WTC11 (cell line): Measurements from ENCODE around the gene VWA5A. TPM values are rescaled to one million over a fixed set of nuclear protein-coding genes. Genes with fewer than 3 reads are reported as not detected.

ENCODE experiments used
- ATAC-seq: fragments of 200-7000 bp; cut with Tn5 transposase; 2 replicates; pipeline ENCODE4 v1.10.0; 2021; ENCODE audit warnings: mild to moderate bottlenecking, moderate library complexity
- CTCF ChIA-PET: fragments of 300-600 bp; sonication (Branson Sonifier 250); formaldehyde crosslinking; loops from one replicate; lab custom pipeline; 2021; ENCODE audit warnings: antibody characterized with exemption; lab: Charles Lee
- POLR2A ChIA-PET: fragments of 350-600 bp; sonication (Branson Sonifier 250); formaldehyde crosslinking; loops from one replicate; lab custom pipeline; 2021; ENCODE audit warnings: antibody characterized with exemption; lab: Charles Lee
- DNase-seq: peaks from one replicate; pipeline ENCODE4 v3.0.0; 2021; ENCODE audit warnings: low spot score
- H3K27ac Mint-ChIP-seq: 2 replicates; pipeline ENCODE4 v1.8.0; 2021; ENCODE audit warnings: mixed read lengths
- H3K27me3 Mint-ChIP-seq: 2 replicates; pipeline ENCODE4 v1.8.0; 2021; ENCODE audit warnings: low read depth, mild to moderate bottlenecking, moderate library complexity, mixed read lengths
- H3K36me3 Mint-ChIP-seq: 2 replicates; pipeline ENCODE4 v1.8.0; 2021; ENCODE audit warnings: mixed read lengths
- H3K4me1 Mint-ChIP-seq: 2 replicates; pipeline ENCODE4 v1.8.0; 2022; ENCODE audit warnings: mixed read lengths
- H3K4me3 Mint-ChIP-seq: 2 replicates; pipeline ENCODE4 v1.8.0; 2021; ENCODE audit warnings: mild to moderate bottlenecking, moderate library complexity, mixed read lengths
- H3K9me3 Mint-ChIP-seq: 2 replicates; pipeline ENCODE4 v1.8.0; 2021; ENCODE audit warnings: mixed read lengths
- FOXP1 ChIP-seq: sonication (generic); formaldehyde crosslinking; IDR thresholded peaks from 2 replicates; pipeline ENCODE4 v1.8.0; 2022; ENCODE audit warnings: missing genetic modification reagents, mild to moderate bottlenecking, moderate library complexity, borderline replicate concordance
- GTF2I ChIP-seq: fragments of 250-450 bp; sonication (Bioruptor Pico); conservative IDR thresholded peaks from 2 replicates; pipeline ENCODE4 v1.4.0; 2021; ENCODE audit warnings: mild to moderate bottlenecking
- JAZF1 ChIP-seq: fragments of 250-450 bp; sonication (Bioruptor Pico); IDR thresholded peaks from 2 replicates; pipeline ENCODE4 v1.9.0; 2021; ENCODE audit warnings: moderate library complexity, mild to moderate bottlenecking, inconsistent platforms
- MXD4 ChIP-seq: fragments of 250-450 bp; sonication (Bioruptor Pico); IDR thresholded peaks from 2 replicates; pipeline ENCODE4 v1.8.0; 2021; ENCODE audit warnings: mild to moderate bottlenecking, moderate library complexity, borderline replicate concordance
- MYBL2 ChIP-seq: sonication (generic); formaldehyde crosslinking; IDR thresholded peaks from 2 replicates; pipeline ENCODE4 v1.8.1; 2023; ENCODE audit warnings: mild to moderate bottlenecking, moderate library complexity, missing genetic modification reagents
- SMAD4 ChIP-seq: sonication (generic); formaldehyde crosslinking; IDR thresholded peaks from 2 replicates; pipeline ENCODE4 v1.8.0; 2022; ENCODE audit warnings: mild to moderate bottlenecking, missing genetic modification reagents
- TEAD4 ChIP-seq: sonication (generic); formaldehyde crosslinking; IDR thresholded peaks from 2 replicates; pipeline ENCODE4 v1.8.0; 2022; ENCODE audit warnings: mild to moderate bottlenecking, missing genetic modification reagents
- ZNF232 ChIP-seq: sonication (generic); formaldehyde crosslinking; IDR thresholded peaks from 2 replicates; pipeline ENCODE4 v1.8.0; 2022; ENCODE audit warnings: mild to moderate bottlenecking, missing genetic modification reagents
- ZNF423 ChIP-seq: fragments of 250-450 bp; sonication (Bioruptor Pico); IDR thresholded peaks from 2 replicates; pipeline ENCODE4 v2.1.2; 2022; ENCODE audit warnings: mild to moderate bottlenecking, moderate library complexity
- total RNA-seq: library from RNA; stranded (reverse); gene quantifications from 3 replicates; pipeline ENCODE4 v1.2.3, GENCODE V29; 2021
- TF ChIP-seq, protein P1 (sequence below): sonication (generic); formaldehyde crosslinking; IDR thresholded peaks from 2 replicates; pipeline ENCODE4 v1.8.0; 2022; ENCODE audit warnings: mild to moderate bottlenecking, missing genetic modification reagents
- TF ChIP-seq, protein P2 (sequence below): sonication (generic); formaldehyde crosslinking; IDR thresholded peaks from 2 replicates; pipeline ENCODE4 v1.8.1; 2022; ENCODE audit warnings: missing genetic modification reagents, borderline replicate concordance
- TF ChIP-seq, protein P3 (sequence below): fragments of 250-450 bp; sonication (Bioruptor Pico); IDR thresholded peaks from 2 replicates; pipeline ENCODE4 v1.9.0; 2021; ENCODE audit warnings: mild to moderate bottlenecking
- TF ChIP-seq, protein P4 (sequence below): sonication (generic); formaldehyde crosslinking; IDR thresholded peaks from 2 replicates; pipeline ENCODE4 v1.8.1; 2023; ENCODE audit warnings: mild to moderate bottlenecking, missing genetic modification reagents, borderline replicate concordance
- TF ChIP-seq, protein P5 (sequence below): sonication (generic); formaldehyde crosslinking; IDR thresholded peaks from 2 replicates; pipeline ENCODE4 v1.8.0; 2022; ENCODE audit warnings: mild to moderate bottlenecking, missing genetic modification reagents
- TF ChIP-seq, protein P6 (sequence below): fragments of 250-450 bp; sonication (Bioruptor Pico); IDR thresholded peaks from 2 replicates; pipeline ENCODE4 v2.1.2; 2022; ENCODE audit warnings: mild to moderate bottlenecking, moderate library complexity
- TF ChIP-seq, protein P7 (sequence below): sonication (generic); formaldehyde crosslinking; IDR thresholded peaks from 2 replicates; pipeline ENCODE4 v1.8.1; 2023; ENCODE audit warnings: mild to moderate bottlenecking, missing genetic modification reagents
- TF ChIP-seq, protein P8 (sequence below): sonication (generic); formaldehyde crosslinking; IDR thresholded peaks from 2 replicates; pipeline ENCODE4 v1.8.0; 2022; ENCODE audit warnings: missing genetic modification reagents

Gene VWA5A
- total RNA-seq, 1 experiment from 2014 or later, result 19.5 TPM

DNA sequence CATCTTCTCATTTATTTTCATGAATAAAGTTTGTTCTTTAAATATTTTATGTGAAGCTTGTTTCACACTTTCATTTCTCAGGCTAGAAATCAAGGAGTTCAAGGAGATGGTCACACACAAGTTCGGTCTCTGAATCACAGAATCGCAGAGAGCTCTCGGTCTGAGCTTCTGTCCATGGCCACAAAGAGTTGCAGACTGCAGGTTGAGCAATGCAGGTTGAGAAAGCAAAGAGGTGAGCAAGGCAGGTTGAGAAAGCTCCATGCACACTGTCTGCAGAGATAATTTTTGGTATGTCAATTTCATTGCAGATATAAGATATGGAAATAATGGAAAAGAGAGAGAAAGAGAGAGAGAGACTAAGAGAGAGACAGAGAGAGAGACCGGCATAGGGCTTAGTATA is 32.9 kb upstream of the VWA5A start:
- H3K4me1 Mint-ChIP-seq, result no peaks in the 10 kb centered on the region
- no peaks in the 10 kb centered on the region for H3K9me3 Mint-ChIP-seq
- no peaks in the 10 kb centered on the region for H3K27me3 Mint-ChIP-seq
- H3K36me3 Mint-ChIP-seq, result no peaks in the 10 kb centered on the region
- POLR2A ChIA-PET, result interaction anchor here (1.1 kb wide), 1 partner anchor 33 kb away, joined by 3 read pairs; no protein-coding TSS in a partner anchor
- H3K4me3 Mint-ChIP-seq, result no peak overlapping the region
- DNase-seq, result no peak
- ATAC-seq, result no peak
- no peak overlapping the region for H3K27ac Mint-ChIP-seq
- TF ChIP-seq FOXP1 (no peak), ZNF423 (CRISPR knock-in tag) (no peak), MXD4 (CRISPR knock-in tag) (no peak), JAZF1 (CRISPR knock-in tag) (no peak), MYBL2 (CRISPR knock-in tag) (no peak), GTF2I (CRISPR knock-in tag) (no peak), TEAD4 (CRISPR knock-in tag) (no peak), SMAD4 (CRISPR knock-in tag) (no peak)
- TF ChIP-seq, protein P1, sequence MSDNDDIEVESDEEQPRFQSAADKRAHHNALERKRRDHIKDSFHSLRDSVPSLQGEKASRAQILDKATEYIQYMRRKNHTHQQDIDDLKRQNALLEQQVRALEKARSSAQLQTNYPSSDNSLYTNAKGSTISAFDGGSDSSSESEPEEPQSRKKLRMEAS, result no peak
- TF ChIP-seq, protein P2, sequence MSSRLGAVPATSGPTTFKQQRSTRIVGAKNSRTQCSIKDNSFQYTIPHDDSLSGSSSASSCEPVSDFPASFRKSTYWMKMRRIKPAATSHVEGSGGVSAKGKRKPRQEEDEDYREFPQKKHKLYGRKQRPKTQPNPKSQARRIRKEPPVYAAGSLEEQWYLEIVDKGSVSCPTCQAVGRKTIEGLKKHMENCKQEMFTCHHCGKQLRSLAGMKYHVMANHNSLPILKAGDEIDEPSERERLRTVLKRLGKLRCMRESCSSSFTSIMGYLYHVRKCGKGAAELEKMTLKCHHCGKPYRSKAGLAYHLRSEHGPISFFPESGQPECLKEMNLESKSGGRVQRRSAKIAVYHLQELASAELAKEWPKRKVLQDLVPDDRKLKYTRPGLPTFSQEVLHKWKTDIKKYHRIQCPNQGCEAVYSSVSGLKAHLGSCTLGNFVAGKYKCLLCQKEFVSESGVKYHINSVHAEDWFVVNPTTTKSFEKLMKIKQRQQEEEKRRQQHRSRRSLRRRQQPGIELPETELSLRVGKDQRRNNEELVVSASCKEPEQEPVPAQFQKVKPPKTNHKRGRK (CRISPR knock-in tag), result no peak
- TF ChIP-seq, protein P3, sequence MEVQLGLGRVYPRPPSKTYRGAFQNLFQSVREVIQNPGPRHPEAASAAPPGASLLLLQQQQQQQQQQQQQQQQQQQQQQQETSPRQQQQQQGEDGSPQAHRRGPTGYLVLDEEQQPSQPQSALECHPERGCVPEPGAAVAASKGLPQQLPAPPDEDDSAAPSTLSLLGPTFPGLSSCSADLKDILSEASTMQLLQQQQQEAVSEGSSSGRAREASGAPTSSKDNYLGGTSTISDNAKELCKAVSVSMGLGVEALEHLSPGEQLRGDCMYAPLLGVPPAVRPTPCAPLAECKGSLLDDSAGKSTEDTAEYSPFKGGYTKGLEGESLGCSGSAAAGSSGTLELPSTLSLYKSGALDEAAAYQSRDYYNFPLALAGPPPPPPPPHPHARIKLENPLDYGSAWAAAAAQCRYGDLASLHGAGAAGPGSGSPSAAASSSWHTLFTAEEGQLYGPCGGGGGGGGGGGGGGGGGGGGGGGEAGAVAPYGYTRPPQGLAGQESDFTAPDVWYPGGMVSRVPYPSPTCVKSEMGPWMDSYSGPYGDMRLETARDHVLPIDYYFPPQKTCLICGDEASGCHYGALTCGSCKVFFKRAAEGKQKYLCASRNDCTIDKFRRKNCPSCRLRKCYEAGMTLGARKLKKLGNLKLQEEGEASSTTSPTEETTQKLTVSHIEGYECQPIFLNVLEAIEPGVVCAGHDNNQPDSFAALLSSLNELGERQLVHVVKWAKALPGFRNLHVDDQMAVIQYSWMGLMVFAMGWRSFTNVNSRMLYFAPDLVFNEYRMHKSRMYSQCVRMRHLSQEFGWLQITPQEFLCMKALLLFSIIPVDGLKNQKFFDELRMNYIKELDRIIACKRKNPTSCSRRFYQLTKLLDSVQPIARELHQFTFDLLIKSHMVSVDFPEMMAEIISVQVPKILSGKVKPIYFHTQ (CRISPR knock-in tag), result no peak
- TF ChIP-seq, protein P4, sequence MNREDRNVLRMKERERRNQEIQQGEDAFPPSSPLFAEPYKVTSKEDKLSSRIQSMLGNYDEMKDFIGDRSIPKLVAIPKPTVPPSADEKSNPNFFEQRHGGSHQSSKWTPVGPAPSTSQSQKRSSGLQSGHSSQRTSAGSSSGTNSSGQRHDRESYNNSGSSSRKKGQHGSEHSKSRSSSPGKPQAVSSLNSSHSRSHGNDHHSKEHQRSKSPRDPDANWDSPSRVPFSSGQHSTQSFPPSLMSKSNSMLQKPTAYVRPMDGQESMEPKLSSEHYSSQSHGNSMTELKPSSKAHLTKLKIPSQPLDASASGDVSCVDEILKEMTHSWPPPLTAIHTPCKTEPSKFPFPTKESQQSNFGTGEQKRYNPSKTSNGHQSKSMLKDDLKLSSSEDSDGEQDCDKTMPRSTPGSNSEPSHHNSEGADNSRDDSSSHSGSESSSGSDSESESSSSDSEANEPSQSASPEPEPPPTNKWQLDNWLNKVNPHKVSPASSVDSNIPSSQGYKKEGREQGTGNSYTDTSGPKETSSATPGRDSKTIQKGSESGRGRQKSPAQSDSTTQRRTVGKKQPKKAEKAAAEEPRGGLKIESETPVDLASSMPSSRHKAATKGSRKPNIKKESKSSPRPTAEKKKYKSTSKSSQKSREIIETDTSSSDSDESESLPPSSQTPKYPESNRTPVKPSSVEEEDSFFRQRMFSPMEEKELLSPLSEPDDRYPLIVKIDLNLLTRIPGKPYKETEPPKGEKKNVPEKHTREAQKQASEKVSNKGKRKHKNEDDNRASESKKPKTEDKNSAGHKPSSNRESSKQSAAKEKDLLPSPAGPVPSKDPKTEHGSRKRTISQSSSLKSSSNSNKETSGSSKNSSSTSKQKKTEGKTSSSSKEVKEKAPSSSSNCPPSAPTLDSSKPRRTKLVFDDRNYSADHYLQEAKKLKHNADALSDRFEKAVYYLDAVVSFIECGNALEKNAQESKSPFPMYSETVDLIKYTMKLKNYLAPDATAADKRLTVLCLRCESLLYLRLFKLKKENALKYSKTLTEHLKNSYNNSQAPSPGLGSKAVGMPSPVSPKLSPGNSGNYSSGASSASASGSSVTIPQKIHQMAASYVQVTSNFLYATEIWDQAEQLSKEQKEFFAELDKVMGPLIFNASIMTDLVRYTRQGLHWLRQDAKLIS (CRISPR knock-in tag), result no peak
- TF ChIP-seq, protein P5, sequence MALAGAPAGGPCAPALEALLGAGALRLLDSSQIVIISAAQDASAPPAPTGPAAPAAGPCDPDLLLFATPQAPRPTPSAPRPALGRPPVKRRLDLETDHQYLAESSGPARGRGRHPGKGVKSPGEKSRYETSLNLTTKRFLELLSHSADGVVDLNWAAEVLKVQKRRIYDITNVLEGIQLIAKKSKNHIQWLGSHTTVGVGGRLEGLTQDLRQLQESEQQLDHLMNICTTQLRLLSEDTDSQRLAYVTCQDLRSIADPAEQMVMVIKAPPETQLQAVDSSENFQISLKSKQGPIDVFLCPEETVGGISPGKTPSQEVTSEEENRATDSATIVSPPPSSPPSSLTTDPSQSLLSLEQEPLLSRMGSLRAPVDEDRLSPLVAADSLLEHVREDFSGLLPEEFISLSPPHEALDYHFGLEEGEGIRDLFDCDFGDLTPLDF (CRISPR knock-in tag), result no peak
- TF ChIP-seq, protein P6, sequence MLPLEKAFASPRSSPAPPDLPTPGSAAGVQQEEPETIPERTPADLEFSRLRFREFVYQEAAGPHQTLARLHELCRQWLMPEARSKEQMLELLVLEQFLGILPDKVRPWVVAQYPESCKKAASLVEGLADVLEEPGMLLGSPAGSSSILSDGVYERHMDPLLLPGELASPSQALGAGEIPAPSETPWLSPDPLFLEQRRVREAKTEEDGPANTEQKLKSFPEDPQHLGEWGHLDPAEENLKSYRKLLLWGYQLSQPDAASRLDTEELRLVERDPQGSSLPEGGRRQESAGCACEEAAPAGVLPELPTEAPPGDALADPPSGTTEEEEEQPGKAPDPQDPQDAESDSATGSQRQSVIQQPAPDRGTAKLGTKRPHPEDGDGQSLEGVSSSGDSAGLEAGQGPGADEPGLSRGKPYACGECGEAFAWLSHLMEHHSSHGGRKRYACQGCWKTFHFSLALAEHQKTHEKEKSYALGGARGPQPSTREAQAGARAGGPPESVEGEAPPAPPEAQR (CRISPR knock-in tag), result no peak
- TF ChIP-seq, all 79 proteins: peak for 0
- CTCF ChIA-PET, result interaction anchor here (1.9 to 2.5 kb wide), 2 partner anchors 11 to 13 kb away, joined by 7 to 13 read pairs; no protein-coding TSS in a partner anchor

DNA sequence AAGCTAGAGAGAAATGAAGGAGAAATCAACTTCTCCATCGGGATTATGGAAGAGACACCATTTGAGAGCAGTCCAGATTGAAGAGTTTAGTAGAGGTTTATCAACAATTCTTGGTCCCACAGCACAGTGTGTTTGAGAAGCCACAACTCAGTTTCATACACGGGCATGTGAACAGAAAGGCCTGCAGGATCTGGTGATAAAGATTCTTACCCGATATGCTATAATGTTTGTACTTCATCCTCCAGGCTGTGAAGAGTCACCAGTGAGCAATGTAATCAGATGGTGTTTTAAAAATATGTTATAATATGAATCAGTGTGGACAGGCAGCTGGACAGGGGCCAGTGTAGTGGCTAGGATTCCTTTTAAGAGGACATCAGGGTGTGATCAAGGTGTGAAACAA is 29.7 kb upstream of the VWA5A start:
- Mint-ChIP-seq H3K9me3 (no peaks in the 10 kb centered on the region), H3K27ac (no peak overlapping the region), H3K4me1 (no peaks in the 10 kb centered on the region), H3K4me3 (no peak overlapping the region), H3K36me3 (no peaks in the 10 kb centered on the region), H3K27me3 (no peaks in the 10 kb centered on the region)
- no peak for DNase-seq
- no peak for ATAC-seq
- POLR2A ChIA-PET, result no interaction called here
- CTCF ChIA-PET, result interaction anchor here (1.7 kb wide), 1 partner anchor 14 kb away, joined by 6 read pairs; no protein-coding TSS in a partner anchor
- TF ChIP-seq, protein P7, sequence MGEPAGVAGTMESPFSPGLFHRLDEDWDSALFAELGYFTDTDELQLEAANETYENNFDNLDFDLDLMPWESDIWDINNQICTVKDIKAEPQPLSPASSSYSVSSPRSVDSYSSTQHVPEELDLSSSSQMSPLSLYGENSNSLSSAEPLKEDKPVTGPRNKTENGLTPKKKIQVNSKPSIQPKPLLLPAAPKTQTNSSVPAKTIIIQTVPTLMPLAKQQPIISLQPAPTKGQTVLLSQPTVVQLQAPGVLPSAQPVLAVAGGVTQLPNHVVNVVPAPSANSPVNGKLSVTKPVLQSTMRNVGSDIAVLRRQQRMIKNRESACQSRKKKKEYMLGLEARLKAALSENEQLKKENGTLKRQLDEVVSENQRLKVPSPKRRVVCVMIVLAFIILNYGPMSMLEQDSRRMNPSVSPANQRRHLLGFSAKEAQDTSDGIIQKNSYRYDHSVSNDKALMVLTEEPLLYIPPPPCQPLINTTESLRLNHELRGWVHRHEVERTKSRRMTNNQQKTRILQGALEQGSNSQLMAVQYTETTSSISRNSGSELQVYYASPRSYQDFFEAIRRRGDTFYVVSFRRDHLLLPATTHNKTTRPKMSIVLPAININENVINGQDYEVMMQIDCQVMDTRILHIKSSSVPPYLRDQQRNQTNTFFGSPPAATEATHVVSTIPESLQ (CRISPR knock-in tag), result no peak
- TF ChIP-seq, protein P8, sequence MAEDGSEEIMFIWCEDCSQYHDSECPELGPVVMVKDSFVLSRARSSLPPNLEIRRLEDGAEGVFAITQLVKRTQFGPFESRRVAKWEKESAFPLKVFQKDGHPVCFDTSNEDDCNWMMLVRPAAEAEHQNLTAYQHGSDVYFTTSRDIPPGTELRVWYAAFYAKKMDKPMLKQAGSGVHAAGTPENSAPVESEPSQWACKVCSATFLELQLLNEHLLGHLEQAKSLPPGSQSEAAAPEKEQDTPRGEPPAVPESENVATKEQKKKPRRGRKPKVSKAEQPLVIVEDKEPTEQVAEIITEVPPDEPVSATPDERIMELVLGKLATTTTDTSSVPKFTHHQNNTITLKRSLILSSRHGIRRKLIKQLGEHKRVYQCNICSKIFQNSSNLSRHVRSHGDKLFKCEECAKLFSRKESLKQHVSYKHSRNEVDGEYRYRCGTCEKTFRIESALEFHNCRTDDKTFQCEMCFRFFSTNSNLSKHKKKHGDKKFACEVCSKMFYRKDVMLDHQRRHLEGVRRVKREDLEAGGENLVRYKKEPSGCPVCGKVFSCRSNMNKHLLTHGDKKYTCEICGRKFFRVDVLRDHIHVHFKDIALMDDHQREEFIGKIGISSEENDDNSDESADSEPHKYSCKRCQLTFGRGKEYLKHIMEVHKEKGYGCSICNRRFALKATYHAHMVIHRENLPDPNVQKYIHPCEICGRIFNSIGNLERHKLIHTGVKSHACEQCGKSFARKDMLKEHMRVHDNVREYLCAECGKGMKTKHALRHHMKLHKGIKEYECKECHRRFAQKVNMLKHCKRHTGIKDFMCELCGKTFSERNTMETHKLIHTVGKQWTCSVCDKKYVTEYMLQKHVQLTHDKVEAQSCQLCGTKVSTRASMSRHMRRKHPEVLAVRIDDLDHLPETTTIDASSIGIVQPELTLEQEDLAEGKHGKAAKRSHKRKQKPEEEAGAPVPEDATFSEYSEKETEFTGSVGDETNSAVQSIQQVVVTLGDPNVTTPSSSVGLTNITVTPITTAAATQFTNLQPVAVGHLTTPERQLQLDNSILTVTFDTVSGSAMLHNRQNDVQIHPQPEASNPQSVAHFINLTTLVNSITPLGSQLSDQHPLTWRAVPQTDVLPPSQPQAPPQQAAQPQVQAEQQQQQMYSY (CRISPR knock-in tag), result no peak
- no peak for TF ChIP-seq ZNF232 (CRISPR knock-in tag)
- TF ChIP-seq, protein P1, result no peak
